Stimulated activated CD4-positive, alpha-beta T cell treated with anti-CD3 and anti-CD28 coated beads, Interleukin-2, amount 100 ng/mL, for 24 hours (primary cell): ENCODE data around the gene PXDC1.

Experiments
- DNase-seq, 2 donors: peaks; one replicate each; pipeline ENCODE4 v3.0.0-alpha.2; 2020

The PXDC1 gene

DNA sequence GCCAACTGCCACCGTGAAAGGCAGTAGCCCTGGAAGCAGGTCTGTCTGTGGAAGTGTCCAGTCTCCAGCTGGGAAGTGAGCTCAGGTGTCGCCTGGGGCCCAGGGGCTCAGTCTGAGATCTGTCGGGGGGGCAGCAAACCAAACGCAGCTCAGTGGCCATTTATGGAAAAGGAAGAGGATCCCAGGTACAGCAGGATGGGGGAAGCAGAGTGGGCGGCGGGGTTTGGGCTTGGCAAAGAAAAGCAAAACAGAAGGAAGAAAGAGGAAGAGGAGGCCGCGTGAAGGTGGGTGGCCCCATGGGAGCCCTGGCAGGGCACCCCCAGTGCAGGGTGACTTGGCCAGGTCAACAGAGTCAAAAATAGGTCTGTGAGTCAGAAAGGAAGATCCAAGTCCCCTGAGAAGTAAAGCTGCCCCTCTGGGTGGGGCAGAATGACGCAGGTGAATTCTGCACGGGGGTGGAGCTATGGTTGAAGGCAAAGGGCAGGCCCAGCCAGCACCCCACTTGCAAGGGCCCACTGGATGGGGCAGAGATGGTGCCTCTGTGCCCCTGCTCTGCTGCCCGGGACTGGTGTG, 5.3 kb downstream of the PXDC1 start:
- no peak for DNase-seq

- DNase-seq: no peak
Measured at GRCh38 chr6:3745566-3746118, 5.9 kb downstream of the PXDC1 start.

DNA sequence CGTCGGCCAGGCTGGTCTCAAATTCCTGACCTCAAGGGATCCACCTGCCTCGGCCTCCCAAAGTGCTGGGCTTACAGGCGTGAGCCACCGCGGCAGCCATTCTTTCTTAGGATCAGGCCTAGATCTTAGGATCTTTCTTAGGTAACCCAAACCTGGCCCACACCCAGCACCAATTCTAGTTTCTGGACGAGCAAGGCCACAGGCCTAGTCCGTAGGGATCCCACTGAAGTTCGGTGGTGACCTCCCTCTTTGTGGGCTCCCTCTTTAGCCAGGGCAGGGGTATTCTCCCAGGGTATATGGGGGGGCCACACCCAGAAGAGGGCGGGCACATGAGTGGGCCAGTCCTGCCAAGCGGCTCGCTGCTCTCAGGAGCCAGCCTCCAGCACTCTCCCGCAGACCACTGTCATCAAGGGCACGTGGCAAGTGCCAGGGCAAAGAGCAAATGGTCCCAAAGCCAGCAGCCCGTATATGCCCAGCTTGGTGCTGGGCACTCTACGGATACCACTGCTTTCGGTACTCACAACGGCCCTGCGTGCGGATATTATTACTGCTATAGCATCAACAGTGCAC, 6.5 kb downstream of the PXDC1 start:
- no peak for DNase-seq

- DNase-seq: no peak
Measured at GRCh38 chr6:3744211-3744900, 7.2 kb downstream of the PXDC1 start.

- no peak for DNase-seq
Measured at GRCh38 chr6:3743541-3743940, 8.0 kb downstream of the PXDC1 start.

DNA sequence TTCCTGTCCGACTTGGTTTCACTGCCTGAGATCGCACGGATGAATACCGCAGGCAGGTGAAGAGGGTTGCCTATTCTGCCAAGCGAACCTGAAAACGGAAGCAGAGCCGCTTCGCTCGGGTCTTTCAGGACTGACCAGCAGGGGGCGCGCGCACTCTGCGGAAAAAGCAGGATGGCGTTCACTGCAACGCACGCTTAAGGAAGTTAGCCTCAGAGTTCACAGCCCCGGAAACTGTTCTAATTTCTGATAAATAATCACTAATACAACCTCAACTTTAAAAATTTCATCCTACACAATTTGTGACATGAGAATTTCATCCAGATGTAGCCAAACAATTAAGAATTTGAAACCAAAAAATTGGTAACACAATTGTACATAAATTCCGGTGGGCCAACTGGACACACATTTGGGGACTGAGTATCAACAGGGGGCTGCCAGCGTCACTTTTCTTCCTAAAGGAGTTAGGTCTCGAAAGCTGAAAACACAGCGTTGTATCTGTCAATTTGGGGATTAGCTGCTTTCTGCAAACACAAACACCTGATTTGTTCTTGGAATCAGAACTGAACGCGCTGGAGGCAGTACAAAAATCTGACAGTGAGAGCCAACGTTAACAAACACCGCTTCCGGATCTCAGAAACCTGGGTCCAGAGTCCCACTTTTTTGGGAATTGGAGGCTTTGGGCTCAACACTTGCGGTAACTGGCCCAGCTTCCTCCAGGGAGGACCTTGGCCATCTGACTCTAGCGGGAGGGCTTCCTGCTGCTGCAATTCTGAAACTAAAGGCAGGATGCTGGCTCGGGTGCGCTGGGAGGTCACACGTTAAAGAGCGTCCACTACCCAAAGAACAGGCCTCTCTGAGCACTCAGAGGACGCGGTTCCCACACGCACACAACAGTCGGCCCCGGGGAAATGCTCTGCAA, 8.8 kb downstream of the PXDC1 start:
- peak; percentile 94 for DNase-seq

GRCh38 chr6:3742076-3742425, 9.5 kb downstream of the PXDC1 start:
- DNase-seq: no peak

GRCh38 chr6:3741477-3741871, 10.0 kb downstream of the PXDC1 start:
- no peak for DNase-seq

DNA sequence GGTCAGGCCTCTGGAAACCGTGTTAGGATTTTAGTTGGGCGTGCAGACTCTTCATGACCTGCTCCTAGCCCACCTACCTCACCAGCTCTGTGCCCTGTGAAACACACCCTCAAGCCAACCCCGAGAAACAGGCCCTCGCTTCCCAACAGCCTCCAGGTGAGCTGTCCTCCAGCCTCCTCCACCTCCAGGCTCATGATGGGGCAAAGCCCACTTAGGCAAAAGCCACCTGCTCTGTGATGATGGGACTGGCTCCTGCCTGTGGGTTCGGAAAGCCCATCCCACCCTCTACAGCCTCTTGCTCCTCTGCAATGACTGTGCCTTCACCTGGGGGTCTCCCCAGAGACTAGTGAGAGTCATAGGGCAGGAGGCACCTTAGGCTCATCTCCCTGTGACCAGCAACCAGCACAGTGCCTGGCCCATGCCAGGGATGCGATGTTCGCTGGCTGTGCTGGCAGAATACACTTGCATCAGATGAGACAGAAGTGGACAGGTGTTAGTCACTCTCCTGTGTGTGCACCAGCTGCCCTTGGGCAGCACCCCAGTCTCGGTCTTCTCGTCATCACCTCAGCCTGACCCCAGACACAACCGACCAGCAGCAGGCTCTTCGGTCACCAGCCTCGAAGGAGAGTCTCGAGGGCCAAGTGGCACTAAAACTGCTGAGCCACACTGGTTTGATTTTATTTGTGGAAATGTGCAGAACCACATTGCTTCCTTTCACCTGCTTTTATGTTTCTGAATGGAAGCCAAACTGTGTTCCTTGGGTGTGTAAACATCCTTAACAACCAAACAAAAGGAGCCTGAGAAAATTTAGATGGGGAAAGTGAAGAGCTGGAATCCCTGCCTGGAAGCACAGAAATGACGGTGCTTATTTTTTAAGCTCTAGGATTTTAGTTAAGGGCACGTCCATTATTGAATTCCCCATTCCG, 10.7 kb downstream of the PXDC1 start:
- no peak for DNase-seq

DNA sequence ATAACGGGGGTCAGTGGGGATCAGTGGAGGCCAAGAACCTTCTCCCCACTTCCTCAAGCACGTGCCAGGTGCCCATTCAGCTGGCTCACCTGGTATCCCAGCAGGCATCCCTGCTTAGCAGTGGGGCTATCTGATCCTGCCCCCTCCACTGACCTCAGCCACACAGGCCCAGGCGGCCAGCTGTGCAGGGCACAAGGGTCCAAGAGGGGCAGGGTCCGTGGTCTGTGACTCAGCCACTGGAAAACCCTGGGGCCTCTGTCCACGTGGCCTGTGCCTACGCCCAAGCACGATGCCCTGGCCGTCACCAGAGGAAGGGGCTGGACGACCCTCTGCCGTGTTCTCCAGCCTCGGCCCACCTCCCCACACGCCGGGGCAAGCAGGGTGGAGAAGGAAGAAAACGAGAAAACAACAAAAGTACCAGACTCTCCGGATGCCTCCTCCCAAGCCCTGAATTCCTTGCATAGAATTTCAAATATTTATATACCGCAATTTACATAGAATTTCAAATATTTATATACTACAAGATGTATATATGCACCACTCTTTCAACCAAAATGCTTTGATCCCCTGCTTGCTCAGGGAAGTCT, 12.1 kb downstream of the PXDC1 start:
- no peak for DNase-seq

DNA sequence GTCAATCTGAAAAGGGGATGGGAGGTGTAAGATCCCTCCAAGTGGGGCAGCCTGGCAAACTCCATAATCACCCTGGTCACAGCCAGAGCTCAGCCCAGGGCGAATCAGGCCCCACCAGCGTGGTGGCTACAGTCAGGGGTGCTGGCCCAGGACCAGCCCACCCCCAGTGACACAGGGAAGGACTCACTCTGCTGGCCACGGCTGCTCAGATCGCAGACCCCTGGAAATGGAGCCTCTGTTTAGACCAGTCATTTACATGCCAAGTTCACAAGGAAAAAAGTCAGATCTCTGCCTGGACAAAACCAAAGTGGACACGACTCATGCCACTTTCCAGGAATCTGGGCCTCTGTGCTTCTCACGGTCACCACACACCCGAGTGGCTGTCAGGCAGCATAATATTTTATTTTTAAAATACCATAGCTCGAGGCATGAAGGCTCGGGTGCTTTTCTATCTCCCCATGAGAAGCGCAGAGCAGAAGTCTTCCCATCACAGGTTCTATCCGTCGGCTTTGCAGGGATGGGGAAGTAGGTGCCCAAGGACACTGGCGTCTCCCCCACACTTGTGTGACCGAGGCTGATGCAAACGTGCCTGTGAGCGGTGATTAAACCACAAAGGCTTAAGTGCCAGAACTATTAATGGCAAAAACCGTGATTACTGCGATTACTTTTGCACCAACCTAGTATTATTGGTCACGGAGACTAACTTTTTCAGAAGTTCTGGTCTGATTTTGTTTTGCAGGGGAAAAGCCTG, 13.0 kb downstream of the PXDC1 start:
- no peak for DNase-seq

- no peak for DNase-seq
Measured at GRCh38 chr6:3737831-3738210, 13.7 kb downstream of the PXDC1 start.

DNA sequence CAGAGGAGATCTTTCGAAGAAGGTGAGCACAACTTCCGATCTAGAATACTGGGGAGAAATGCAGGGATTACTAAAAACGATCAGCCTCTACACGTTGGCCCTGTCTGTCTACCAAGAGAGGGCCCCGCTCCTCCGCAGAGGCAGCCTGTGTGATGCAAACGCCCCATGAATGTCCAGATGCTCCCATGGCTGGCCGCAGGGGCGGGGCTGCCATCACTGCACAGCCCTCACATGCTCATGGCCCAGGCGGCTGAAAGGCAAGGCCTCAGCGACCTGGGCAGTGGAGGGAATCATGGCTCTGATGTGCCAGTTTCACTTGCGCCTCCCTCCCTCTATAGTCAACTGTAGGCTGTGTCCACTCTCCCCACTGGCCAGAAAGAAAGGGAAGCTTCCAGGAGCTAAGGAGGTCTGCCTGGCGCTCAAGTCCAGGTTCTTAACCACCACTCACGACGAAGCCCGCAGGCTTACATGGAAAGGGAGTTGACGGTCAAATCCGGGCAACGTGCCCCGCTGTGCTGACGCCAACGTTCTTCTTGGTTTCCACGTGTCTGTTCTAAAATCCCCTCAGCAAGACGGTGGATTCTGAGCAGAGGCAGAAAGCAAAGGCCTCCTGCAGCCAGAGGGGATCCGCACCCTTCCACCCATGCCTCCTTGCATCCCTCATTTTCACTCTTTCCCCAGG, 14.2 kb downstream of the PXDC1 start:
- DNase-seq: no peak

GRCh38 chr6:3735029-3735605, 16.4 kb downstream of the PXDC1 start:
- no peak for DNase-seq

GRCh38 chr6:3734023-3734422, 17.5 kb downstream of the PXDC1 start:
- DNase-seq: no peak

- no peak for DNase-seq
Measured at GRCh38 chr6:3733321-3733925, 18.1 kb downstream of the PXDC1 start.

DNA sequence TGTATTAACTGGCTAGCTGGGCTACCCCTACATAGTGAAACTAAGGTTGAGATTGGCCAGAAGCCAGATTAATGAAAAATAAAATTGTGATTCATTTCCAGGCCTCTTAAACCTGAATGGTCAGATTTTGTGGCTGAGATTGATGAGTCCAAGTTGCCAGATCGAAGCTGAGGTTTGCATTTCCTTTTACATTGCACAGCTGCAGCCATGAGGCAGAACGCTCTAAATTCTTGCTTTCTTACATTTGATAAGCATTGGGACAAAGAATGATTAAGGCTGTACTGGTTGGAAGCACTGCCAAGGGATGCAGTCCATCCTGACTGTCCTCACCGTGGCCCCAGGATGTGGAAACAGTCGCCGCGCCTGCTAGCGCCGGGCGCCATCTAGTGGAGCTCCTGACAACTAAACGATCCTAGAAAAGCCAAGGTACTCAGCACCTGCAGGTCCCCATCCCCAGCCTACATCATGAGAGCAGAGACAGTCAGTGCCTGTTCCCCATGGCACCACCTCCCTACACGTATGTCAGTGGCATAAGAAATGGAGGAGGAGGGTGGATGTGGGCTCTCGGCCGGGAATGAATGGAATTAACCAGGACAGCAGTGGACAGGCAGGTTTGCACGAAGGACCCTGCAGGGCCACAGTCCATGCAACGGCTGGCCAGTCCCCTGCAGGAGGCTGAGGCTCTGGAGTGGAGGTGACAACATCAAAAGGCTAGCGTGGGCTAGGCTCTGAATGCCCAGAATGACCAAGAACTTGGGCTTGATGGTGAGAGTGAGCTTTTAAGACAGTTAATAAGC, 19.0 kb downstream of the PXDC1 start:
- peak; percentile 74 for DNase-seq

DNA sequence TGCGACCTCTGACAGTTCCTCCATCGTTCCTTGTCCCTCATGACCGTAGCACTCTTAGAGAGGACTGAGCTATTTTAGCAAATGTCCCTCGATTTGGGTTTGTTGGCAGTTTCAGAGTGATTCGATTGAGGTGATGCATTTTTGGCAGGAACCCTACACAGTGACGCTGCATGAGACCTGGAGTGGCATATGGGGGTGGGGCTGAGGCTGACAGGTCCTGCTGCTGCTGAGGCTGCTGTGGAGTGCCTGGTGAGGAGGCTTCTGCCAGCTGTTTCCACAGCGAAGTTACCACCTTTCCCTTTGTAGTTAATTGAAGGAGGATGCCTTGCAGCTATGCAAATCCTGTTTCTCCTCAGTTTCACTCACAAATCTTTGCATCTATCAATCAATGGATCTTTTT, 19.8 kb downstream of the PXDC1 start:
- no peak for DNase-seq
